Activated naive CD4-positive, alpha-beta T cell treated with anti-CD3 and anti-CD28 coated beads, Interleukin-2, amount 50 U/mL, for 24 hours (primary cell): ENCODE measurements around the gene GRIK3.

Source experiments
- H3K27ac Mint-ChIP-seq: one replicate; pipeline ENCODE4 v1.8.0; 2021; ENCODE audit warnings: mild to moderate bottlenecking, mixed read lengths
- H3K27me3 Mint-ChIP-seq: one replicate; pipeline ENCODE4 v1.8.0; 2021; ENCODE audit warnings: mixed read lengths
- H3K36me3 Mint-ChIP-seq: one replicate; pipeline ENCODE4 v1.8.0; 2021; ENCODE audit warnings: mixed read lengths
- H3K4me1 Mint-ChIP-seq: one replicate; pipeline ENCODE4 v1.8.0; 2021; ENCODE audit warnings: mixed read lengths
- H3K4me3 Mint-ChIP-seq: one replicate; pipeline ENCODE4 v1.8.0; 2021; ENCODE audit warnings: mild to moderate bottlenecking, mixed read lengths
- H3K9me3 Mint-ChIP-seq: one replicate; pipeline ENCODE4 v1.8.0; 2021; ENCODE audit warnings: mixed read lengths

Gene GRIK3

DNA sequence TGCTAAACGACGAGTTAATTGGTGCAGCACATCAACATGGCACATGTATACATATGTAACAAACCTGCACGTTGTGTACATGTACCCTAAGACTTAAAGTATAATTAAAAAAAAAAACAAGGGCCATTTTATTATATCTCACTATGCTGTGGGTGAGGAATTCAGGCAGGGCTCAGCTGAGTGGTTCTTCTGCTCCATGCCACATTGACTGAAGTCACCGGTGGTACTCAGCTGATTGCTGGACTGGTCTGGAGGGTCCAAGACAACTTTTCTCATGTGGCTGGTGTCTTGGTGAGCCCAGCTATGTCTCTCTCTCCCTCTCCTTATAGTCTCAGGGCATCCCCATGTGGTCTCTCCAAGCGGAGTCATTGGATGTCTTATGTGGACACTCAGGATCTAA, 275.0 kb downstream of the GRIK3 start:
- H3K36me3 Mint-ChIP-seq: no peaks in the 10 kb centered on the region
- H3K4me3 Mint-ChIP-seq: no peak overlapping the region
- peaks cover 5% of the 10 kb centered on the region for H3K27me3 Mint-ChIP-seq
- no peaks in the 10 kb centered on the region for H3K4me1 Mint-ChIP-seq
- no peak overlapping the region for H3K27ac Mint-ChIP-seq
- H3K9me3 Mint-ChIP-seq: no peaks in the 10 kb centered on the region

DNA sequence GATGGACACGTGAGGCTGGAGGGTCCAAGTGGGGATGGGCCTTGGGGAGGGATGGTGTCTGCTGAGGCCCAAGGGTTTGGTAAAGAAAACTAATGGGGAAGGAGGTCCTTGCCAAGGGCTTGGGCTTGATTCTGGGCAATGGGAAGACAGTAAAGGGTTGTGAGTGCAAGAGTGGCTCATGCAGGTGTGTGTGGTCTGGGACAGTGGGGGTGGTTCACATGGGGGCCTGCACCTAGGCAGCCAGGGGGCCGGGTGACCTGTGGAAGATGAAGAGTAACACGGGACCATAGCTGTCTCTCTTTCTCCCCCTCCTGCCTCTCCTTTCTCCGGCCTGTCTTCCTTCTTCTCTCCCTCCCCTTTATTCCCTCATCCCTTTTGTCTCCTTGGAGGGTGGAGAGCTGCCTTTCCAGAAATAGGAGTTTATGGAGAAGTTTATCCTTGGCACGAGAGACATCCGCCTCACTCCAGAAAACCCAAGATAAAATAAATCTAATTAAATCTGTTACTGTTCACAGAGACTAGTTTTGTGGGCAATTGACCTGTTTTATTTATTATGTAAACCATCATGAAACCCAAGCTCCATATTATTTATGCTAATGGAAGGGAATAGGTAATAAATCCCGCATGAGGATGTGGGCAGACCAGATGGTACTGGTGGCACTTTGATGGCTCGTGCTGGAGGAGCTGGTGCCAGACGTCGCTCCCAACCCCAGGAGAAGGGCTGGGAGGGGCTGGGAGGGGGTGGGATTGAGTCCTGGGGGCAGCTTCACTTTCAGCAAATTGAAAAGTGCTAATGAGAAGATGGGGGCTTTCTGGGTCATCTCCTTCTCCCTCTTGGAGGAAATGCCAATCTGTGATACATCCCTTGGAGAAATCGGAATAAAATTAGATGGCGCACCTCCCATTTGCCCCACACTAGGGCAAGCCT, 278.7 kb downstream of the GRIK3 start:
- Mint-ChIP-seq H3K27me3 (peaks cover 6% of the 10 kb centered on the region), H3K27ac (no peak overlapping the region), H3K9me3 (no peaks in the 10 kb centered on the region), H3K4me3 (no peak overlapping the region), H3K36me3 (no peaks in the 10 kb centered on the region), H3K4me1 (no peaks in the 10 kb centered on the region)

DNA sequence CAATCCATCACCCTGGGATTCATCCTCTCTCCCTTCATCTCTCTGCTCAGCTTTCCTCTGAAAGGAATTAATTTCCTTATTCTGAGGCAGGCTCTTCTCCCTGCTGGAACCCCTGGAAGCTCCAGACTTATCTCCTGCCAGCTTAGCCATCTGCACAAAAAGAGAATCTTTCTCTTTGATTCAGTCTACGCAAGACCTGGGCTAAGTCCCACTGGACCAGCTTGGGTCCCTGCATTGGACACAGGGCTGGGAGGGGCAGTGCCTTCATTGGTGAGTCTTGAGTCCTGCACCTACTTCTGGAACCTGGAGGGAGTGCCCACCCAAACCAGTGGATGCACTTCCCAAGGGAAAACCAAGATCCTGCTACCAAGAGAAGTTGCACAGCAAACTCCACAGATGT, 279.9 kb downstream of the GRIK3 start:
- Mint-ChIP-seq H3K4me1 (no peaks in the 10 kb centered on the region), H3K36me3 (no peaks in the 10 kb centered on the region), H3K4me3 (no peak overlapping the region), H3K27me3 (peaks cover 6% of the 10 kb centered on the region), H3K27ac (no peak overlapping the region), H3K9me3 (no peaks in the 10 kb centered on the region)

DNA sequence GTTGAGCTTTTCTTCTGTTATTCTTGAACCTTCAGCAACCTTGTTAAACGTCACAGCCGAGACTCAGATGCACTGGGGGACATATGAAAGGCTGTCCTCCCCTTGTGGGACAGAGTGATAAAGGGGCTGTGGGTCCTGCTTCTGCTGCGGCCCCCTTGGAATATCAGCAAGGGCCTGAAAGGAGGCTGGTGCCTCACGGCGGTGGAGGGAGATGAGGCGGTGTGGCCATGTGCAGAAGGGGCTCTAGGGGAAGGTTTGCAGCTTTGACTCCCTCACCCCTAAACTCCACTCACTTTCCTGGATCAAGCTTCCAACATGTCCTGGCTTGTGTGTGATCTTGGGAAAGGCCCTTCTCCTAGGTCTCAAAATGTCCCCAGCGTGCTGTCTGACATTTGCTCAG, 280.9 kb downstream of the GRIK3 start:
- Mint-ChIP-seq H3K36me3 (no peaks in the 10 kb centered on the region), H3K4me1 (no peaks in the 10 kb centered on the region), H3K27ac (no peak overlapping the region), H3K4me3 (no peak overlapping the region), H3K27me3 (peaks cover 8% of the 10 kb centered on the region), H3K9me3 (no peaks in the 10 kb centered on the region)

DNA sequence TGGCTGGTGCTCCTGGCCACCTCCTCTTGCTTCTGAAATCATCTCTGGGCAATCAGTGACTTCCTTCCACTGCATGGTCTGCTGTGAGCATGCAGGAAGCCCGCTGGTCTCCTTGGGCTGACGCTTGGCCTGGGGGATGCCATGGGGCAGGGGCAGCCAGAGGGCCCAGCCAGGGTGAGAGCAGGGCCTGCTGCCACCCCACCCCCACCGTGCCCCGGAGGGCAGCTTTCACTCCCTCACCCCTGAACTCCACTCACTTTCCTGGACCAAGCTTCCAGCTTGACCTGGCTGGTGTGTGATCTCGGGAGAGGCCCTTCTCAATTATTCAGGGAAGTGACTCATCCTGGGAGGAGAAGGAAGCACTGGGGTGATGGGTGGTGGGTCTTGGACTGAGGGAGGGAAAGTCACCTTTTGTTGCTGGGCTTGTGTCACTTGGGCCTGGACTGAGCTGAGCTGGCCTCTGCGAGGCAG, 281.4 kb downstream of the GRIK3 start:
- Mint-ChIP-seq H3K9me3 (no peaks in the 10 kb centered on the region), H3K27me3 (peaks cover 8% of the 10 kb centered on the region), H3K27ac (no peak overlapping the region), H3K4me3 (no peak overlapping the region), H3K36me3 (no peaks in the 10 kb centered on the region), H3K4me1 (no peaks in the 10 kb centered on the region)

DNA sequence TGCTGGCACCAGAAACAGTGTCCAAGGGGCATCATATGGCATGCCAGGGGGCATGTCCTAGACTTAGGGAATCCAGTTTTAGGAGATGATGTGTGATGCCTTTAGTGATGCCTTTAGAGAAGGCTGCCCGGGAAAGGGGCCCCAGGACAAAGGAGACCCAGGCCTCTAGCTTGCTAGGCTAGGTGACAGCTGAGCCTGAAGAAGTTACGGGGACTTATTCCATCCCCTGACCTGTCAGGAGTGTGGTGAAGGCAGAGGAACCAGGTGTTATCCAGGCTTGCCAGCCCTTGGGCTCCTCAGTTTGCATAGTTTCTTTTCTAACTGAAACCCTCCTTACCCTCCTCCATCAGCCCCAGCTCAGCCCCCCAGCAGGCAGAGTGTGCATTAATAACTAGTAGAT, 281.9 kb downstream of the GRIK3 start:
- Mint-ChIP-seq H3K4me1 (no peaks in the 10 kb centered on the region), H3K27ac (no peak overlapping the region), H3K4me3 (no peak overlapping the region), H3K9me3 (no peaks in the 10 kb centered on the region), H3K27me3 (peaks cover 10% of the 10 kb centered on the region), H3K36me3 (no peaks in the 10 kb centered on the region)

DNA sequence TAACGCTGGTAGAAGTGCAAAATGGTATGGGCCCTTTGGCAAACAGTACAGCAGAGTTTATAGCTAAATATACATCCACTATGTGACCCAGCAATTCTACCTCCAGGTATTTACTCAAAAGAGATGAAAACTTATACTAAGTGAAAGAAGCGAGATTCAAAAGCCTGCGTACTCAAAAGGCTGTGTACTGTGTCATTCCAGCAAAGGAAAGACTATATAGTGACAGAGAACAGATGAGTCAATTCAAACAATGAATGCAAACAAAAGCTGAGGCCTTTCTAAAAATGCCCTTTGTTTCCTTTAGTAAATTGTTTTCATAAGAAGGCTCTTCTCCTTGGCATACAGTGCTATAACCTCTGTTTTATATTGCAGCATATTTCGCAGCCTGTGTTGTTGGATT, 282.8 kb downstream of the GRIK3 start:
- H3K36me3 Mint-ChIP-seq: no peaks in the 10 kb centered on the region
- no peak overlapping the region for H3K27ac Mint-ChIP-seq
- peaks cover 10% of the 10 kb centered on the region for H3K27me3 Mint-ChIP-seq
- no peak overlapping the region for H3K4me3 Mint-ChIP-seq
- H3K4me1 Mint-ChIP-seq: no peaks in the 10 kb centered on the region
- H3K9me3 Mint-ChIP-seq: no peaks in the 10 kb centered on the region

DNA sequence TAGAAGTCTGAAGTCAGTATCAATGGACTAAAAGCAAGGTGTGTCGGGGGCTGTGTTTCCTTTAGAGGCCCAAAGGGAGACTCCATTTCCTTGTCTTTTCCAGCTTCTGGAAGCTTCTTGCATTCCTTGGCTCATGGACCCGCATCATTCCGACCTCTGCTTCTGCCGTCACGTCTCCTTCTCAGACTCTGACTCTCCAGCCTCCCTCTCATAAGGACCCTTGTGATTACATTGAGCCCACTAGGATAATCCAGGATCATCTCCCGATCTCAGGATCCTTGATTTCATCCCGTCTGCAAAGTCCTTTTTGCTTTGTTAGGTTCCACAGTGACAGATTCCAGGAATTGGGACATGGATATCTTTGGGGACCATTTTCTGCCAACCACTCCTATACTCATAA, 285.8 kb downstream of the GRIK3 start:
- peaks cover 4% of the 10 kb centered on the region for H3K27me3 Mint-ChIP-seq
- H3K9me3 Mint-ChIP-seq: no peaks in the 10 kb centered on the region
- no peaks in the 10 kb centered on the region for H3K36me3 Mint-ChIP-seq
- H3K4me1 Mint-ChIP-seq: no peaks in the 10 kb centered on the region
- no peak overlapping the region for H3K27ac Mint-ChIP-seq
- H3K4me3 Mint-ChIP-seq: no peak overlapping the region
